GM15510 (cell line): ENCODE data around the gene TAF9.
A peak's percentile ranks its signal among the peaks of the same experiment; 100 is the strongest.

Experiments
- POLR2A ChIP-seq: IDR thresholded peaks from 3 replicates; pipeline ENCODE4 v1.6.1; 2011; ENCODE audit warnings: borderline replicate concordance; ENCODE audit not compliant: insufficient read length; ENCODE audit errors: extremely low read depth

TAF9 gene, protein sequence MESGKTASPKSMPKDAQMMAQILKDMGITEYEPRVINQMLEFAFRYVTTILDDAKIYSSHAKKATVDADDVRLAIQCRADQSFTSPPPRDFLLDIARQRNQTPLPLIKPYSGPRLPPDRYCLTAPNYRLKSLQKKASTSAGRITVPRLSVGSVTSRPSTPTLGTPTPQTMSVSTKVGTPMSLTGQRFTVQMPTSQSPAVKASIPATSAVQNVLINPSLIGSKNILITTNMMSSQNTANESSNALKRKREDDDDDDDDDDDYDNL

DNA sequence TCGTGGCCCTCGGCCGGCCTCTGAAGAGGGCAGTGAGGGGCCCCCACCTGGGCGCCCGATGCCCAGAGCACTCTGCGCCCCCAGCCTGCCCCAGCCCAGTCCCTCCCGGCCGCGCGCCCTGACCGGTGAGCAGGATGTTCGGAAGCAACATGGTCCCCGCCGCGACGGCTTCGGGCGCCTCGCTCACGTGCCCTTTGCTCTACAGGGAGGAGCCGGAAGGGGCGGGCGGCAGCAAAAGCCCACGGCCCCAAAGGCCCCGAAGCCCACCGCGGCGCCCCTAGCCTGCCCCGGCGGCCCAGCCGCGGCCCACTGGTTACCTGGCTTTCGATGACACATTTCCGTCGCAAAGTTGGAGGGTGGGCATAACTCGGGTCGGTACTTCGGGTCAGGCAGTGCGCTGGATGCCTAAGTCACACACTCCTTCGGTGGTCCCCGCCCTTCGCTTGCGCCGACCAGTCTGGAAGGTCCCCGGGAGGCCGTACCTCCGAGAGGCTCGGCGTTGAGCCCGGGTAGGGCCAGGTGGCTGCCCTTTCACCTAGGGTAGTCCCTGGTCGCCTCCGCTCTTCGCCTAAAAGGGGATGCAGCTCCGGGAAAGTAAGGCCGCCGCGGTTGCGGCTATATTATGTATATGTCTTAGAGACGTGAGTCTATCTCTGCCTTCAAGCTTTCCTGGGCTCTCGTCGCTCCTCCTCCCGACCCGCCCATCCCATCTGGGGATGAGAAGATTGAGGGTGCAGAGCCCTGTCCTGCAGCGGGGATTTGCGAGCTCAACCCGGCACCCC lies at the start of gene TAF9, which contains the start of the genes AK6 and RAD17:
Gene TAF9 (minus strand): TSS at position 181 of the 782 bp plus-strand sequence. CDS start 3,783 bp downstream, outside the sequence.
Gene AK6 (minus strand): TSS at position 181 of the 782 bp plus-strand sequence. CDS start 30 bp downstream, at position 151.
Gene RAD17 (plus strand): TSS at position 479 of the 782 bp plus-strand sequence. CDS start 2,391 bp downstream, outside the sequence.
- peak; percentile 80 for TF ChIP-seq POLR2A

DNA sequence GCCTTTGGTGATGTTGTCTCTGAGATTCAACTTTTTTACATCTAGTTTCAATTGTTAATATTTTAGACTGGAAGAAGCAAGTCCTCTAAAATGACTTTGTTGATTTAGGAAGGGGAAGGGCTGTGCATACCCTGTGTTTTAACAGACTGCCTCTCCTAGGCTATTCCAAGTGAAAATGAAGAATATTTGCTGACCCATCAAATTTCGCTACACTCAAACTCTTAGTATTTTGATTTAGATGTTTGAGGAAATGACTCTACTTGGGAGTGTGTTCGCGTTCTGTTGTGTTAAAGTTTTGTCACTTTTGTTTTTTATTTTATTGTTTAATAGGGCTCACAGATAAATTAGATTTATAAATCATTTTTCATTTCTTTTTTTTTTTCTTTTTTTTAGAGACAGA lies 49.2 kb upstream of the TAF9 start:
- TF ChIP-seq POLR2A = no peak

- TF ChIP-seq POLR2A = no peak
These were observed 47.4 kb upstream of the TAF9 start for GRCh38 chr5:69416699-69417098.

DNA sequence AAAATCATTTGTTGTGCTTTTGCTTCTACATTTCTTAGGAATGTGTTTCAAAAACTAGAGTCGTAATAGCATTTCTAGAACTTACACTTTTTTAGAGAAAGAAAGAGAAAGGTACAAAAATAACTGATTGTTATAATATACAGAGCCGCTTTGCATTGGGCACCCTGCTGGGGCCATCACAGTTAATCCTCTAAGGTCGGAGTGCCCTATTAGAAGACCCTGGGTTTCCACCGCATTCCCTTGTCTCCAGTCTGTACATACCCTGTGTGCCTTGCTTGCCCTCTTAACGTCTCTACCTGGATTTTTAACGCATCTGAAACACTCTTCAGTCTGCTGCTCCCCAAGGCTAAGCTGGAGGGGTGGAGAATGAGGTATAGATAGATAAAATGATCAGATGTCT lies 46.9 kb upstream of the TAF9 start:
- no peak for TF ChIP-seq POLR2A

- no peak for TF ChIP-seq POLR2A
These were observed 46.3 kb upstream of the TAF9 start for GRCh38 chr5:69415584-69415958.

DNA sequence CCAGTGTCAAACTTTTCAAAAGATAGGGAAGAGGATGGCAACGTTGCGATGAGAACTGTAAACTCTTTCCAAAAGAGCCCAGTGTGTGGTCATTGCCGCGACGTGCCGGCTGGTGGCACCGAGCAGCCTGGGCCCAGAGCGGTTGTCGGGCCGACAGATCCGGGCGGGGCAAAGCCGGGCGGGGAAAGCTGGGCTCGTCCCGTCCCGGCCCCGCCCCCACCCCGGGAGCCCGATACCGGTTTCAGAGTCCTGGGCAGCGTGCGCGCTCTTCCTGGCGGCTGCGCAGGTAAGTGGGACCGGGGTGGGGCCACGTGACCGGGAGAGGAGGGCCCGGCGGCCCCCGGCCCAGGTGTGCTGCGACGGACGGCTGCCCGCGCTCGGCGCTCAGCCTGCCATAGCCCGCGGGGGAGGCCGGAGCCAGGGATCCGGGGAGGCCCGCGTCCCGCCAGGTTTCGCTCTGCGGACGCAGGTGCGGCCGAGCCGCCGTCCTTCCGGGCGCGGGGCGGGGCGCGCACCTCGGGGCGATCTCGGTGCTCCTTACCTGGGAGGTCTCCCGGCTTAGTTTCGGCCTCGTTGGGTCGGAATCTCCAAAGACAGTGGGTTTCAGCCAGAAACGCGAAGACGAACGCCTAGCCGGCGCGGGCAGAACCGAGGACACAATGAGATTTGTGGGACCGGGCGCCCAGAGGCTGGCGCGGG lies 45.7 kb upstream of the TAF9 start, which contains the start of gene MARVELD2:
Gene MARVELD2 (plus strand): TSS at position 232 of the 699 bp plus-strand sequence. CDS start 4,270 bp downstream, outside the sequence.
- peak; percentile 21 for TF ChIP-seq POLR2A

- no peak for TF ChIP-seq POLR2A
These were observed 35.5 kb upstream of the TAF9 start for GRCh38 chr5:69404659-69405330.

DNA sequence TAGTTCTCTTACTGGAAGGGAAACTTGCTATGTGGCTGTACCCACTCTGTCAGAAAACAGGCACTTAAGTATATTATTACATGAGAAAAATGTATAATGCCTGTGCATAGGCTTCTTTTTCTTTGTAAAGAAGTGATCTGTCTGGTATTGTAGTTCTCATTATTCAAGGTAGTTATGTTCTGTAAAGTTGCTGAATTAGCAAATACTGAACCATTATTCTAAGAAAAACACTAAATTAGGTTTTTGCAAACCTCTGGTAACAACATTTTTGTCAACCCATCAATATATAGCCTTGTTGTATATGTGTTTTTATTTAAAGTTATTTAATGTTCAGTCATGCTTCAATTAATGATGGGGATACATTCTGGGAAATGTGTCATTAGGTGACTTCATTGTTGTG lies 9.1 kb upstream of the TAF9 start:
- TF ChIP-seq POLR2A = no peak

DNA sequence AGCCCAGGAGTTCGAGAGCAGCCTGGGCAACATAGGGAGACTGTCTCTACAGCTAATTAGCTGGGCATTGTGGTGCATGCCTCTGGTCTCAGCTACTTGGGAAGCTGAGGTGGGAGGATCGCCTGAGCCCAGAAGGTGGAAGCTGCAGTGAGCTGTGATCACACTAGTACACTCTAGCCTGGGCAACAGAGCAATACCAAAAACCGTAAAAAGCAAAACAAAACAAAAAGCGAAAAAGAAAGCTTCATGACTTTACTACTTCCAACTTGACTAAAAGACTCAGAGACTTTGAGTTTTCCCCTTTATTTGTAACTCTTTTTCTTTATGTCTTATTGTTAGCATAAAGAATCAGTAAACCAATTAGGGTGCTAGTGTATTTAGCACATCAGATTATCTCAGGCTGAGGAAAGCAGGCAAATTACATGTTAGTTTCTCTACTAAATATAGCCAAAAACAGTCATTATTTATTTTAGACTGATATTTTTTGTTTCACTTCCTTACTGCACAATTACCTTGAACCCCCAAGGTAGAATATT lies 5.7 kb upstream of the TAF9 start:
- no peak for TF ChIP-seq POLR2A

- TF ChIP-seq POLR2A = no peak
These were observed 3.1 kb upstream of the TAF9 start for GRCh38 chr5:69372394-69372793.

DNA sequence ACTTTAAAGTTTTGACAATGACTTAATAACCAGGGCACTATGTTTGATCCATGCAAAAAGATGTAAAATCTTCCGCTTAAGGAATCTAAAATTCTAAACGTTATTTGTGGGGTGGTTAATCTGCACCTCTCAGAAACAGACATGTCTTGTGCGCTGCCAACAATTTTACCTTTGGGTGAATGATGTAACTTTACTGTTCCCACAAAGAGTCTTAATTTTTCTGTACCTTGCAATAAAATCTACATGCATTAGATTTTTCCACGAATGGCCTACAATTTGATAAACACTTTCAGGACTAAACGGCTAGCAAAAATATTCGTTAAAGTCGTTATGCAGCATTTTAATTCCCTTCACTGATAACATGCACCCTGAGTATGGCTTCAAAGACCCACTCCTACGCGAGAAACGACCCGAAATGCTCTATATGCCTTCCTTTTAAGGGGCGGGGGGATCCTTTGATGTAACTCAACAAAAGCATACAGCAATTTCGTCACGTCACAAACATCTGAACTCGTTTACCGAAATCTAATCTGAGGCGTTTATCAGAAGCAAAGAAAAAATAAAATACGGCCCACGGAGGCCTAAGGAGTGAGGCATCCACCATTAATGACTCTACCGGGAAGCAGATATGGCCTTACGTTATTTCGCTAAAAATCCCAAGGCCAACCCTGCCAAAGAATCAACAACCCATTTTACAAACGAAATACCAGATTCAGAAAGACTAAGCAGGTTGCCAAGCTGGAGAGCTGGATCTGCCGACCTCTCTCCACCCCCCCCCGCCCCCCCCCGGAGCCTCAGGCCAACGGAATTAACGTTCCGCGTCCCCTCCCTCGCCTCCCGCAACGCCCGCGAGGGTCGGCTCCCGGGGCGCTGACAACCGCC lies 621 bp downstream of the TAF9 start:
- no peak for TF ChIP-seq POLR2A

DNA sequence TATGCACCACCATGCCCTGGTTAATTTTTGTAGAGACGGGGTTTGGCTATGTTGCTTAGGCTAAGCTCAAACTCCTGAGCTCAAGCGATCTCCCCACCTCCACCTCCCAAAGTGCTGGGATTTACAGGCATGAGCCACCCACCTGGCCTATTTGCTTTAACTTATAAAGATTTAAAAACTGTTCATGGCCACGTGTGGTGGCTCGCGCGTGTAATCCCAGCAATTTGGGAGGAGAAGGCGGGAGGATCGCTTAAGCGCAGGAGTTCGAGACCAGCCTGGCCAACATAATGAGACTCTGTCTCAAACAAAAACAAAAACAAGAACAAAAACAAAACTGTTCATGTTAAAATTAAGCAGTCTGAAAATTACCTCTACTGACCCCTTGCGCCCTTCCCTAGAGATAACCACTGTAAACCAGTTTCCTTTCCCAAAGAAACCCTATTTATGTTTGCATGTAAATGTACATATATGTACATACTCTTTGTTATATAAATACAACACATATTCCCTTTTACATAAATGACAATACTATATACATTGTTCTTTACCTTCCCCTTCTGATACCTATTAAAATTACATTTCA lies 1.5 kb downstream of the TAF9 start:
- TF ChIP-seq POLR2A = no peak

- TF ChIP-seq POLR2A = no peak
These were observed 4.5 kb downstream of the TAF9 start for GRCh38 chr5:69364850-69365249.
